Renal pelvis (tissue), 3 donors: ENCODE results near the gene NBPF14. TPM values are rescaled to one million over a fixed set of nuclear protein-coding genes. Genes with fewer than 3 reads are reported as not detected.

ENCODE experiments used
- polyA plus RNA-seq, 3 donors: library from polyadenylated mRNA; unstranded; fragments of 120-200 nt; gene quantifications; one replicate each; pipeline ENCODE4 v1.2.1, GENCODE V29; 2013; ENCODE audit not compliant: insufficient read length in 3 of 3

The NBPF14 gene
- polyA plus RNA-seq, 3 donors: 29.8 to 42.8 (median 34.7) TPM

Other genes with a start within 250 kb of the NBPF14 start
- gene PPIAL4G, start 112.7 kb downstream of the NBPF14 start, polyA plus RNA-seq: under 1 TPM in 2 of 3 donors, not detected in 1; 0.05 to 0.07 TPM
- gene NUDT4B, start 152.8 kb upstream of the NBPF14 start, polyA plus RNA-seq: 1 to 10 TPM; 1.6 to 3.9 (median 2.3) TPM
- gene PDE4DIP, start 248.4 kb upstream of the NBPF14 start, polyA plus RNA-seq: 100 to 1,000 TPM; 107 to 125 (median 122) TPM